ENCODE data around the gene TSHR. TPM values are rescaled to one million over a fixed set of nuclear protein-coding genes. Genes with fewer than 3 reads are reported as not detected.

Gene TSHR
- total and polyA plus RNA-seq, 3 donors from 2014 or later = 0.87 to 0.88 TPM; not detected in 1

DNA sequence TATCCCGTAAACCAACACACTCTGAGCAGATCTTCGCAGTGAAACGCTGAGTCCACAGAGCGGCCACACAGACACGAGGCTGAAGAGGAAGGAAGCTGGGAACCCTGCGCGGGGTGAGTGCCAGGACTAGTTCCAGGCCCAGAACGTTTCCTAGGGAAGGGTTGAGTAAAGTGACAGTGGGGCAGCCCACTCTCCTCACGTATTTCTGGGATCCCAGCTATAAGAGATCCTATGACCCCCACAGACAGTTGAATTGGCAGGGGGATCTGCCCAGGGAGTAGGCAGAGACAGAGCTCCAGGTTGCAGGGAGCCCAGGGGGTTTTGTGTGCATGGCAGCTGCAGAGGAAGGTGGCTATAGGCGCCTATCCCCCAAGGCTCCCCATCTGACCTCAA, 214.3 kb downstream of the TSHR start:
- peak; percentile 71 for DNase-seq
- Histone ChIP-seq H3K4me1 (peaks cover 3% of the 10 kb centered on the region), H3K4me3 (peak overlapping the region; percentile 47 to 64), H3K9me3 (no peaks in the 10 kb centered on the region), H3K36me3 (ENCODE audit: low read depth, missing control alignments) (no peaks in the 10 kb centered on the region), H3K27me3 (no peaks in the 10 kb centered on the region), H3K27ac (peak overlapping the region; percentile 78 to 81)
- intact Hi-C loops (cut with DNase I; ENCODE audit: low total_unique reads) = no loop called here
- 2 to 3% methylated on average over 9 to 10 of the region's 10 CpGs for WGBS, 2 donors
- TF ChIP-seq CTCF (IDR thresholded peaks at IDR 0.05) (no peak), POLR2A (IDR thresholded peaks at IDR 0.05) (no peak)

DNA sequence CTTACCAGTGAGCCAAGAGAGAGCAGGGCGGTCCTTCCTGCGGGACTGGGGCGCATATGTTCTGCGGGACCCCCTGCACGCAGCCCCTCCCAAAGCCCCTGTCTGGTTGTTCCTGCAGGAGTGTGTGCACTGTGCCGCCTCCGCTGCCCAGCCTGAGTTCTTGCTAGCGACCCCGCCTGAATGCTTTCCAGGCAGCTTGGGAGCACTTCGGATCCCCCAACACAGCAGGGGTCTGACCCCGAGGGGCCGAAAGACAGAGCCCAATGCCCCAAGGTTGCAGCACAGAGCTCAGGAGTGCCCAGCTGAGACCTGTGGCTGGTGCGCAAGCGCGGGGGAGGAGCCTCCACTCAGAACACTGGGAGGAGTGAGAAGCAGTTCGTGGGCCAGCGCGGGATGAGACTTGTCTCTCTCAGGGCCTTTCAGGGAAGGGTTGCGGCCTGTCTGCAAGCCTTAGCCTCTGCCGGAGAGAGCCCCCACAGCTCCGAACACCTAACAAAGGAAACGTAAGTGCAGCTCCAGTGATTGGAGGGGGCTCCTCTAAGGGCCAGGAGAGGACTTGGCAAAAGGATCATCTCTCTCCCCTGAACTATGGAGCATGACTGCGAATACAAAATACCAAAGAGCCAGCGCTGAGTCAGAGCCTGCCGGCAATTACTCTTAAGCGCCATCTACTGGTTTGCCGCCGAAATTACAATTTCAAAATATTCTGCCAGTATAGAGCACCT, 214.8 kb downstream of the TSHR start:
- peak; percentile 81 to 92 (median 92) for TF ChIP-seq CTCF (IDR thresholded peaks at IDR 0.05)
- no peak for TF ChIP-seq POLR2A (IDR thresholded peaks at IDR 0.05)
- H3K36me3 ChIP-seq (ENCODE audit: low read depth, missing control alignments) = no peaks in the 10 kb centered on the region
- intact Hi-C loops (cut with DNase I; ENCODE audit: low total_unique reads) = no loop called here
- 1% methylated on average over 10 to 20 of the region's 28 CpGs for WGBS, 2 donors
- no peaks in the 10 kb centered on the region for H3K9me3 ChIP-seq
- DNase-seq = peak; percentile 95
- H3K4me3 ChIP-seq = peak overlapping the region; percentile 47 to 64
- H3K27ac ChIP-seq = peak overlapping the region; percentile 78 to 81
- H3K27me3 ChIP-seq = no peaks in the 10 kb centered on the region
- peaks cover 3% of the 10 kb centered on the region for H3K4me1 ChIP-seq

DNA sequence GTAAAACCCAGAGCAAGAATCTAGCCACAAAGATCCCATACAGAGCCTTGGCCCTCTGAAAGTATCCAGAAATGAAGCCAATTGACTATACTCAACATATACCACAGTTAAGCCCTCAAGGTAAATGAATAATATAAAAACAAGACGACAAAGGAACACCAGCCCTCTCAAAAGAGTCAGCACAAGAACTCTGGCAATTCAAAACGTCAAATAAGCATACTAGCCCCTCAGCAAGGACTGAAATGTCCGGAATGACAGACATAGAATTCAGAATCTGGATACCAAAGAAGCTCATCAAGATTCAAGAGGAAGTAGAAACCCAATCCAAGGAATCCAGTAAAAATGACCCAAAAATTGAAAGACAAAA, 215.4 kb downstream of the TSHR start:
- Histone ChIP-seq H3K4me1 (peaks cover 3% of the 10 kb centered on the region), H3K27ac (peak overlapping the region; percentile 78 to 81), H3K36me3 (ENCODE audit: low read depth, missing control alignments) (no peaks in the 10 kb centered on the region), H3K4me3 (peak overlapping the region in 1 of 2 donors; percentile 64), H3K9me3 (no peaks in the 10 kb centered on the region), H3K27me3 (no peaks in the 10 kb centered on the region)
- TF ChIP-seq POLR2A (IDR thresholded peaks at IDR 0.05) (no peak), CTCF (IDR thresholded peaks at IDR 0.05) (no peak)
- intact Hi-C loops (cut with DNase I; ENCODE audit: low total_unique reads) = no loop called here
- WGBS, 2 donors = 8 to 12% methylated on average over 3 of the region's 3 CpGs
- no peak for DNase-seq

- no peaks in the 10 kb centered on the region for H3K27me3 ChIP-seq
- H3K27ac ChIP-seq = no peak overlapping the region
- no peak for DNase-seq
- no peak overlapping the region for H3K4me3 ChIP-seq
- intact Hi-C loops (cut with DNase I; ENCODE audit: low total_unique reads) = no loop called here
- TF ChIP-seq POLR2A (IDR thresholded peaks at IDR 0.05) = no peak
- TF ChIP-seq CTCF (IDR thresholded peaks at IDR 0.05) = no peak
- no peaks in the 10 kb centered on the region for H3K36me3 ChIP-seq (ENCODE audit: low read depth, missing control alignments)
- peaks cover 3% of the 10 kb centered on the region for H3K4me1 ChIP-seq
- 77 to 85% methylated on average over 2 of the region's 2 CpGs for WGBS, 2 donors
- no peaks in the 10 kb centered on the region for H3K9me3 ChIP-seq
Measured at GRCh38 chr14:81172353-81172752, 216.9 kb downstream of the TSHR start.

- TF ChIP-seq POLR2A (IDR thresholded peaks at IDR 0.05) = no peak
- TF ChIP-seq CTCF (IDR thresholded peaks at IDR 0.05) = no peak
- no peaks in the 10 kb centered on the region for H3K27me3 ChIP-seq
- no peak for DNase-seq
- H3K4me1 ChIP-seq = peaks cover 3% of the 10 kb centered on the region
- 72 to 83% methylated on average over 3 of the region's 3 CpGs for WGBS, 2 donors
- intact Hi-C loops (cut with DNase I; ENCODE audit: low total_unique reads) = no loop called here
- H3K27ac ChIP-seq = no peak overlapping the region
- H3K9me3 ChIP-seq = no peaks in the 10 kb centered on the region
- H3K4me3 ChIP-seq = no peak overlapping the region
- no peaks in the 10 kb centered on the region for H3K36me3 ChIP-seq (ENCODE audit: low read depth, missing control alignments)
Measured at GRCh38 chr14:81172881-81173280, 217.5 kb downstream of the TSHR start.
